Liver (tissue), 9 donors: Measurements from ENCODE around the gene NT5M. TPM values are rescaled to one million over a fixed set of nuclear protein-coding genes. Genes with fewer than 3 reads are reported as not detected.

Source experiments
- DNase-seq: peaks from one replicate; pipeline ENCODE4 v3.0.0-alpha.2; 2017; ENCODE audit warnings: low spot score
- H3K27ac ChIP-seq, 2 donors: one replicate each; pipeline ENCODE4 v1.7.0; 2013; ENCODE audit warnings: inconsistent platforms in 2 of 2, low read length in 2 of 2, control low read depth in 1 of 2, low read depth in 1 of 2, mild to moderate bottlenecking in 1 of 2
- H3K27me3 ChIP-seq, 4 donors: one replicate each; pipeline versions ENCODE4 v1.6.1 to v1.7.0; 2013; ENCODE audit warnings: low read length in 3 of 4, inconsistent platforms in 1 of 4, mild to moderate bottlenecking in 1 of 4, moderate library complexity in 1 of 4; ENCODE audit not compliant: control insufficient read depth in 4 of 4, insufficient read depth in 4 of 4
- H3K36me3 ChIP-seq, 4 donors: one replicate each; pipeline versions ENCODE4 v1.6.1 to v1.7.0; 2013; ENCODE audit warnings: low read length in 3 of 4, mild to moderate bottlenecking in 3 of 4, low read depth in 1 of 4, moderate library complexity in 1 of 4; ENCODE audit not compliant: control insufficient read depth in 4 of 4, insufficient read depth in 3 of 4
- H3K4me1 ChIP-seq, 4 donors: one replicate each; pipeline versions ENCODE4 v1.6.1 to v1.7.0; 2013; ENCODE audit warnings: low read length in 3 of 4, mild to moderate bottlenecking in 3 of 4, moderate library complexity in 1 of 4; ENCODE audit not compliant: control insufficient read depth in 4 of 4, insufficient read depth in 4 of 4
- H3K4me3 ChIP-seq, 3 donors: one replicate each; pipeline versions ENCODE4 v1.6.1 to v1.7.0; 2013; ENCODE audit warnings: low read length in 3 of 3, control low read depth in 1 of 3, low read depth in 1 of 3, mild to moderate bottlenecking in 1 of 3
- H3K9ac ChIP-seq, 2 donors: one replicate each; pipeline ENCODE4 v1.7.0; 2013; ENCODE audit warnings: low read length in 2 of 2, mild to moderate bottlenecking in 2 of 2, moderate library complexity in 2 of 2, control low read depth in 1 of 2, low read depth in 1 of 2
- H3K9me3 ChIP-seq, 4 donors: one replicate each; pipeline versions ENCODE4 v1.6.1 to v1.7.0; 2013; ENCODE audit warnings: low read length in 3 of 4; ENCODE audit not compliant: control insufficient read depth in 4 of 4
- ATF3 ChIP-seq: IDR thresholded peaks from 2 replicates; pipeline ENCODE4 v1.6.1; 2016; ENCODE audit warnings: antibody characterized with exemption
- CTCF ChIP-seq: fragments of 150-350 bp; IDR thresholded peaks from 2 replicates; pipeline ENCODE4 v1.5.1; 2017; ENCODE audit warnings: improper control_type of control experiment, low read depth, low read length; ENCODE audit not compliant: missing input control
- FOXA1 ChIP-seq: IDR thresholded peaks from 2 replicates; pipeline ENCODE4 v1.6.1; 2016; ENCODE audit warnings: antibody characterized with exemption
- FOXA2 ChIP-seq: IDR thresholded peaks from 2 replicates; pipeline ENCODE4 v1.6.1; 2016; ENCODE audit warnings: antibody characterized with exemption
- HNF4A ChIP-seq, 2 donors: conservative IDR thresholded peaks; 2 replicates each; pipeline ENCODE4 v1.6.1; 2016; ENCODE audit warnings: antibody characterized with exemption in 2 of 2, mild to moderate bottlenecking in 2 of 2
- JUND ChIP-seq, 2 donors: IDR thresholded peaks; 2 replicates each; pipeline ENCODE4 v1.6.1; 2016; ENCODE audit warnings: antibody characterized with exemption in 2 of 2
- NR2F2 ChIP-seq: IDR thresholded peaks from 2 replicates; pipeline ENCODE4 v1.6.1; 2016; ENCODE audit warnings: antibody characterized with exemption
- WGBS: extraction: QIAGEN DNeasy Blood & Tissue Kit; methylation state at CpG from one replicate; pipeline ENCODE4 v1.1.7; 2013; 5-methylcytosine and 5-hydroxymethylcytosine counted together
- polyA plus RNA-seq, 2 donors: library from polyadenylated mRNA; stranded (reverse) in 1 of 2; unstranded in 1 of 2; fragments of 200-250 nt in 1 of 2; fragments of >200 nt in 1 of 2; fragmentation: Nextera tagmentation in 1 of 2; extraction: Ambion mirVana in 1 of 2; gene quantifications; one replicate each; pipeline versions ENCODE4 v1.2.1 to v1.2.3, GENCODE V29; 2013 to 2015
- total RNA-seq, 2 donors: library from RNA; depleted of rRNA; stranded (reverse); fragments of >200 nt; gene quantifications; one replicate each; pipeline ENCODE4 v1.2.3, GENCODE V29; 2014
- donor health status: healthy.
- donor health status: healthy.
- donor health status: healthy.
- donor health status: healthy.
- donor health status: healthy.

The NT5M gene
- total and polyA plus RNA-seq, 4 donors = 0.42 to 7.9 (median 0.66) TPM

- Histone ChIP-seq H3K4me3 (no peak overlapping the region), H3K9ac (no peak overlapping the region), H3K36me3 (no peaks in the 10 kb centered on the region), H3K9me3 (no peaks in the 10 kb centered on the region), H3K4me1 (peaks cover 0 to 1% (median 0%) of the 10 kb centered on the region in 4 donors), H3K27ac (no peak overlapping the region), H3K27me3 (no peaks in the 10 kb centered on the region)
- no peak for DNase-seq
- TF ChIP-seq FOXA2 = no peak
- no peak for TF ChIP-seq NR2F2
- 87% methylated on average over 16 of the region's 16 CpGs for WGBS
Observed at GRCh38 chr17:17351356-17351891, 48.3 kb downstream of the NT5M start.

- no peaks in the 10 kb centered on the region for H3K36me3 ChIP-seq
- DNase-seq = no peak
- H3K9ac ChIP-seq = no peak overlapping the region
- TF ChIP-seq ATF3 (no peak), HNF4A (conservative IDR thresholded peaks at IDR 0.05) (no peak), JUND (IDR thresholded peaks at IDR 0.05) (peak; percentile 59 to 71), NR2F2 (peak; percentile 72), FOXA1 (no peak), CTCF (no peak)
- H3K4me3 ChIP-seq = no peak overlapping the region
- 76% methylated on average over 35 of the region's 35 CpGs for WGBS
- H3K9me3 ChIP-seq = no peaks in the 10 kb centered on the region
- H3K27me3 ChIP-seq = no peaks in the 10 kb centered on the region
- no peak overlapping the region for H3K27ac ChIP-seq
- H3K4me1 ChIP-seq = peaks cover 0 to 1% (median 0%) of the 10 kb centered on the region in 4 donors
Observed at GRCh38 chr17:17351901-17352781, 49.0 kb downstream of the NT5M start.

- TF ChIP-seq CTCF = no peak
- DNase-seq = no peak
Observed at GRCh38 chr17:17352836-17353624, 49.9 kb downstream of the NT5M start.

More at GRCh38 chr17:17352836-17353624, 49.9 kb downstream of the NT5M start:
- H3K4me1 ChIP-seq = peaks cover 0 to 1% (median 0%) of the 10 kb centered on the region in 4 donors
- H3K9ac ChIP-seq = no peak overlapping the region
- H3K9me3 ChIP-seq = no peaks in the 10 kb centered on the region
- no peak overlapping the region for H3K27ac ChIP-seq
- no peaks in the 10 kb centered on the region for H3K27me3 ChIP-seq
- WGBS = 91% methylated on average over 14 of the region's 14 CpGs
- no peaks in the 10 kb centered on the region for H3K36me3 ChIP-seq
- no peak overlapping the region for H3K4me3 ChIP-seq
